GM18505 (cell line): ENCODE data around the gene DYRK1B.

Experiments
- ATAC-seq: cut with Tn5 transposase; IDR thresholded peaks from one replicate; pipeline ENCODE4 v1.9.1; 2021; ENCODE audit not compliant: unreplicated experiment
- POLR2A ChIP-seq: IDR thresholded peaks from 4 replicates; pipeline ENCODE4 v1.6.1; 2011; ENCODE audit warnings: borderline replicate concordance; ENCODE audit not compliant: insufficient read depth, insufficient read length; ENCODE audit errors: extremely low read depth

The DYRK1B gene

DNA sequence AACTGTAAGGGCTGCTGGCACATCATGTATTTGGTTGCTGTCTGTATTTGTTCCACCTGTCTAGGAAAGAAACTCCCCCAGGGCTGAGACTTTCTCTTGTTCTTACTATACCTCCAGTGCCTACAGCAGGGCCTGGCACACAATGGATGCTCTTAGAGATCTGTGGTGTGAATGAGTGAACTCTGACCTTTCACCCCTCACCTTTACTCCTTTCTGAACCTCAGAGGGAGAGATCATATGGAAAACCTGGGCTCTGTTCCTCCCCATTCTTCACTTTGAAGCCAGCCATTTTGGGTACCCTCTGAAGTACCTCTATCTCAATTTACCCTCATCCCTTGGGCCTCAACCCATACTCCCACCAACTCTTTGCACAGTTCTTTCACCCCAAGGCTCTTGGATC is 3.1 kb downstream of the DYRK1B start:
- ATAC-seq, result no peak

GRCh38 chr19:39830406-39830805 is 3.6 kb downstream of the DYRK1B start:
- TF ChIP-seq POLR2A, result no peak
- no peak for ATAC-seq

More for the DNA sequence above, 3.1 kb downstream of the DYRK1B start:
- no peak for TF ChIP-seq POLR2A

GRCh38 chr19:39829702-39830275 is 4.2 kb downstream of the DYRK1B start:
- TF ChIP-seq POLR2A, result no peak
- ATAC-seq, result no peak

DNA sequence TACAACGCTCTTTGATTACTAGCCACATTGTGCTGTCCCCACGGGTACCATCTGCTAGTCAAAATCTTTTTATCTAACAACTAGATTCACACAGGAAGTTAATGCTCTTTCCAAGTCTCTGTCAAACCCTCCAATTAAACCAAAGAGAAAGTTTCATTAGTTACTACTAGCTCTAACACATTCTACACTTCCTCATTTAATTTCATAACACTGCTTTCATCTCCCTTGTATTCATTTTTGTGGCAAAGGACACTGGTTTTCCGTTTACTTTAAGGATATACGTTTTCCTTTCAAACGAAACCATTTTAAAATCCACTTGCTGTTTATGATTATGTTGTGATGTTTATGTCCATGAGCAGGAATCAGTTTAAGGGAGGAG is 5.3 kb downstream of the DYRK1B start:
- TF ChIP-seq POLR2A, result no peak
- no peak for ATAC-seq

DNA sequence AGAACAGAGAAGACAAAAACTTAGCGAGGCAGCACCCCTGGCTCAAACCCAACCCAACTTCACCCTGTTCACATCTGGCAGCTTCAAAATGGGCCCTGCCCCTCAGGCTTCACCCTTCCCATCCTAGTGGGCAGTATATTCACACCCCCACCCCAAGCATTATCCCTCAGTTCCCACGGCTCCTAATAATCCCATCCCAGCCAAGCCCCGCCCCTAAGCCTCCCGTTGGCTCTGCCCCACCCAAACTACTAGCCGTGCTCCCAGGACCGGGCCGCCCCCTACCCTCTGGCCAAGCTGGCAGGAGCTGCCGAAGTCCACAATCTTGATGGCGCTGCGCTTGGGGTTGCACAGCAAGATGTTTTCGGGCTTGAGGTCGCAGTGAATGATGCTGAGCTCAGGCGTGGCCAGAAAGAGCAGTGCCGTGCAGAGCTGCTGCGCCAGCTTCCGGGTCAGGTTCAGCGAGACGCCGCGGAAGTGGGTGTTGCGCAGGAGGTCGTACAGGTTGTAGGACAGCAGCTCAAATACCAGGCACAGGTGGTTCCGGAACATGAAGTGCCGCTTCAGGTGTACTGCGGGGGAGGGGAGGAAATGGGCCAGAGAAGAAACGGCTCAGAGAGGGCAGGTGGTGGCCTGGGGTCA is 5.8 kb downstream of the DYRK1B start:
- ATAC-seq, result no peak
- no peak for TF ChIP-seq POLR2A

DNA sequence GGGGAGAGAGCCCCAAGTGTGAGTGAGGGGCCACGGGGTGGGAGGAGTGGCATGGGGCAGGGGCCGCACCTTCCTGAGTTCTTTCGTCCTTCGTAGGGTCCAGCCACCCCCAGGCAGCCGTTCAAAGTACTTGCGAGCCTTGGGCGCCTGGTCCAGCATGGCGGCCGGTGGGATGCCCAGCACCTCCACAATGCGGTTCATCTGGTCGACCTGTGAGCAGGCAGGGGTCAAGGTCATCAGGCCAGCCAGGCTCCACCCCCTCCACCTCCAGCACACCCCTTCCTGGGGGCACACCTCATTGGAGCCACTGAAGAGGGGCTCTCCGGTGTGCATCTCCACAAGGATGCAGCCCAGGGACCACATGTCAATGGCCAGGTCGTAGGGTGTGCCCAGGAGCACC is 6.7 kb downstream of the DYRK1B start:
- no peak for ATAC-seq
- no peak for TF ChIP-seq POLR2A

DNA sequence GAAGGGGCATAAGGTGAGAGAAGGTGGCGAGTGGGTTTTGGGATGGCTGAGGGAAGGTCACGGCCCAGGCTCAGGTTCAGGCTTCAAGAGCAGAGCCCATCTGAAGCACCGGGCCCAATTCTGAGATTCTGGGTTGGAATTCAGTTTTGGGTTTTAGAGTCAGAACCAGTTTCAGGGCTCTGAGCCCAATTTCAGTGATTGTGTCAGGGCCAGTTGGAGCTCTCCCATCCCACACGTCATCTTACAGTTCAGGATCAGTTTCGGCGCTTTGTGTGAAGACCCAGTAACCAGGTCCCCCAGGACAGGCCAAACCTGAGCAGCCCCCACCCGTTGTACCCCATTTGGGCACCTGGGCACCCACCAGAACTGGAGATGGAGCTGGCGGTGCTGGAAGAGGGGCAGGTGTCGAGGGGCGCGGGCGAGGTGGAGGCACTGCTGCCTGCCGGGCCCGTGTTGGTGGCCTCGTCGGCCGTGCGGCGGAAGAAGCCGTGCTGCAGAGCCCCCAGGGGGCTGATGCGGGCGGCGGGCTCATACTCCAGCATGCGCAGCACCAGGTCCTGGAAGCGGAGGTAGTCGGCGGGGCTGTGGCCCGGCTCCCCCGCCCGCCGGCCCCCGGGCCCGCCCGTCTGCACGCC is 7.5 kb downstream of the DYRK1B start:
- no peak for TF ChIP-seq POLR2A
- no peak for ATAC-seq

DNA sequence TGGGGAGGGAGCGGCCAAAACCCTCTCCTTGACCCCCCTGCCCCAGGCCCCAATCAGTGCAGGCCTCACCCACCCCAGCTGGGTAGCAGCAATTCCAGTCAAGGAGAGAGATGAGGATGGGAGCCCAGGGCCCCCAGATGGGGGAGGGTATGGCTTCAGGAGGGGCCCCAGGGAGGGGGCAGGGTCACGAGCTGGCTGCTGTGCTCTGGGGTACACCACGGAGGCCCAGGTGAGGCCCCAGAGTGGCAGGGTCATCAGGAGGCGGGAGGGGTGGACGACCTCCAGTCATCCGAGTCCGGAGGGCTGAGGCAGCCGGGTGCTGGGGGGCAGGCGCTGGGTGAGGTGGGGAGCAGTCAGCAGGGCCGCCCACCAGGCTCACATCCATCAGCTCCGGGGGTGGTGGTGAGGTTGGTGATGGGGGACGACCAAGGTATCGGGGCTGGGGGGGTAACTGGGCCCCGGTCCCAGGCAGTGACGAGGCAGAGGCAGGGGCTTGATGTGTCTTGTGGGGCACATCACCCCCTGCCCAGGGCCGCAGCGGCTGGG is 8.4 kb downstream of the DYRK1B start:
- no peak for ATAC-seq
- no peak for TF ChIP-seq POLR2A

GRCh38 chr19:39825093-39825463 is 8.9 kb downstream of the DYRK1B start:
- TF ChIP-seq POLR2A, result no peak
- no peak for ATAC-seq

- peak; percentile 76 for TF ChIP-seq POLR2A
- peak; percentile 70 for ATAC-seq
Observed at GRCh38 chr19:39824143-39825092, 9.5 kb downstream of the DYRK1B start.

GRCh38 chr19:39823686-39824085 is 10.3 kb downstream of the DYRK1B start:
- TF ChIP-seq POLR2A, result no peak
- ATAC-seq, result no peak

GRCh38 chr19:39820696-39821095 is 13.3 kb downstream of the DYRK1B start:
- TF ChIP-seq POLR2A, result no peak
- no peak for ATAC-seq

DNA sequence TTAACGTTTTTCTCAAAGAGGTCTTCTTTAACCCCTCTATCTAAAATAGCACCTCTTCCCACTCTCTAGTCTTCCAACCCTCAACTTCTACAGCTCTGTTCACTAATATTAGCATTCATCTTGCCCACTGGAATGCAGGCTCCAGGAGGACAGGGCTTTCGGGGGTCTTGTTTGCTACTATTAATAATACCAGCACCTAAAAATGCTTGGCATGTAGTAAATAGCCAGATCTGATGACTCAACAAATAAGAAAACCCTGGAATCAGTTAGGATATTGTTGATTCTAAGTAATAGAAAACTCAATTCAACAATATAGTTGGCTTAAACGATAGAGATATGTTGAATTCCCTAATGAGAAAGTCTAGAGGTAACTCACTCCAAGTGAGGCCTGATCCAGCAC is 14.2 kb downstream of the DYRK1B start:
- TF ChIP-seq POLR2A, result no peak
- ATAC-seq, result no peak
